ENCODE measurements around the gene PRR29. TPM values are rescaled to one million over a fixed set of nuclear protein-coding genes. Genes with fewer than 3 reads are reported as not detected.
"Not testable (repeated sequence)": the region's sequence is repeated elsewhere in the genome, so short reads cannot be mapped to it uniquely, and the experiment has no call there.

The PRR29 gene
- polyA plus RNA-seq, 2 donors: 0.07 to 0.22 TPM

DNA sequence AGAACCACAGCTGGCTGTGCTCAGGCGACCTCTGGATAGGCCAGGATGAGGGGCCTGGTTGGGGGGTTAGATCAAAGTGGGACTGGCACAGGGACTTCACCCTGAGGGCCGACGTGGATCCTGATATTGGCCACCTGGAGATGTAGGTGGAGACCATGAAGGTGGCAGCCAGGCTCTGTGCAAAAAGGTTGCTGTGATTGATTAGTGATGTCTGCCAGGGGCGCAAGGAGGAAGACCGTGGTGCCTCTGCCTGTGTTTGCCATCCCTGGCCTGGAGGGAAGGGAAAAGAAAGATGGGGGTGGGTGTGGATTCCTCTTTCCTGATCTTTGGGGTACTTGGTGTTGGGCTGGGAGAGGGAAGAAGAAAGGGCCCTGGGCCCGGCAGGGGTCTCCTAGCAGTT, 24.9 kb upstream of the PRR29 start:
- Histone ChIP-seq H3K27ac (ENCODE audit: low read depth in 2 of 2, low read length in 1 of 2) (no peak overlapping the region), H3K27me3 (ENCODE audit: control insufficient read depth in 1 of 2, insufficient read depth in 2 of 2, low read length in 2 of 2) (no peaks in the 10 kb centered on the region), H3K4me1 (ENCODE audit: control insufficient read depth in 2 of 2, insufficient read depth in 2 of 2, low read length in 1 of 2) (peaks cover 0 to 8% of the 10 kb centered on the region in 2 donors), H3K36me3 (ENCODE audit: control insufficient read depth in 2 of 2, insufficient read depth in 2 of 2, low read length in 1 of 2) (no peaks in the 10 kb centered on the region), H3K9me3 (ENCODE audit: control insufficient read depth in 2 of 2, insufficient read depth in 1 of 2, low read depth in 1 of 2, low read length in 1 of 2) (no peaks in the 10 kb centered on the region), H3K4me3 (ENCODE audit: low read depth in 1 of 2, low read length in 2 of 2) (no peak overlapping the region)
- 88 to 90% methylated on average over 6 of the region's 6 CpGs for WGBS, 2 donors

DNA sequence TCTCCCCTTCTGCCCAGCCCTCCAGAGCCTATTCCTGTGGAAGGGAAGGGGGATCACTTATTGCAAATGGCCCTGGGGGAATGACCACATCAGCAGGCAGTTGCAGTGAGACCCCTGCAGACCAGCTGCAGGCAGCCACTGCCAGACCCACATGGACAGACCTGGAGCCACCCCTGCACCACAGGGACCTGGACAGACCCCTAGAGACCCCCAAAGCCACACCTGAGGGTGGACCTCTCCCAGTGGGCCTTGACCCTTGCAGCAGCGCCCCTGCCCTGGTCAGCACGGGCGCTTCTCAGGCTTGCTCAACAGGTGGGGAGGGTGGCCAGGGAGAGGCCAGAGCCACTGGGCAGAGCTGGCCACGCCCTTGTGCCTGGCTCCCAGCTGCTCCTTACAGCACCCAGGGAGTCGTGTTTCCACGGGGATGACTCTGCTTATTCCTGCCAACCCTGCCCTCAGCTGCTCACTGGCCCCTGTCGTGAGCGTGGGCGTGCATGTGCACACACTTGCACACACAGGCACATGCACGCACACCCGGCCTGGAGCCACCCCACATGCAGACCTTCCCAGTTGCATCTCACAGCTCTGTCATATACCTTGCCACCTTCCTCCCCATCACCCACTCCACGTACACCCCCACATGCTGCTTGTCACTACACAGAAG, 24.1 kb upstream of the PRR29 start:
- no peaks in the 10 kb centered on the region for H3K27me3 ChIP-seq (ENCODE audit: control insufficient read depth in 1 of 2, insufficient read depth in 2 of 2, low read length in 2 of 2)
- no peaks in the 10 kb centered on the region for H3K9me3 ChIP-seq (ENCODE audit: control insufficient read depth in 2 of 2, insufficient read depth in 1 of 2, low read depth in 1 of 2, low read length in 1 of 2)
- H3K27ac ChIP-seq (ENCODE audit: low read depth in 2 of 2, low read length in 1 of 2): no peak overlapping the region
- H3K4me3 ChIP-seq (ENCODE audit: low read depth in 1 of 2, low read length in 2 of 2): no peak overlapping the region
- H3K36me3 ChIP-seq (ENCODE audit: control insufficient read depth in 2 of 2, insufficient read depth in 2 of 2, low read length in 1 of 2): no peaks in the 10 kb centered on the region
- H3K4me1 ChIP-seq (ENCODE audit: control insufficient read depth in 2 of 2, insufficient read depth in 2 of 2, low read length in 1 of 2): peaks cover 0 to 8% of the 10 kb centered on the region in 2 donors
- WGBS, 2 donors: 50 to 55% methylated on average over 12 of the region's 12 CpGs

DNA sequence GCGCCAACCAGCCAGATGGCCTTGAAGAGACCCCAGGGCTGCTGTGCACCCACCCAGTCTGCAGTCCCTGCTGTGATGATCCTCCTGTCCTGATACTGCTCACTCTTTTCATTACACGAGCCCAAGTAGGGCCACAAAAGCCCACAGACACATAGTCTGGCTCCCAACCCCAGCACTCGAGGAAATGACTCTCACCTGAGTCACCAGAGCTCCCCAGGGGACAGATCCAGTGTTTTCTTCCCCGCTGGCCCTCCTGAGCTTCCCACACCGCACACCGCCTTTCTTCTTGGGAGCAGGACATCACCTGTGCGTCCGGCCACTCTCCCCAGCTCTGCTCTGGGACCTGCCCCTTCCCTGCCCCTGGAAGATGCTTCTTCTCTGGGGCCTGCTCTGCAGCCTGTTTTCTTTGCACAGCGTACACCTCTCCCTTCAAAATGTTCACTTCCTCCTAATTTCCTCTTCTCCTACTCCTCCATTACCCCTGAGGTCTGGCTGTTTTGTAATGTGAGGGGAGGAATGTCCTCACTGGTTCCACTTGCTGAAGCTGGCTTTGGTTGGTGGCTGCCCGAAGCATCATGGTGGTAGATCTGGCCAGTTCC, 23.5 kb upstream of the PRR29 start:
- Histone ChIP-seq H3K4me3 (ENCODE audit: low read depth in 1 of 2, low read length in 2 of 2) (no peak overlapping the region), H3K27me3 (ENCODE audit: control insufficient read depth in 1 of 2, insufficient read depth in 2 of 2, low read length in 2 of 2) (no peaks in the 10 kb centered on the region), H3K36me3 (ENCODE audit: control insufficient read depth in 2 of 2, insufficient read depth in 2 of 2, low read length in 1 of 2) (no peaks in the 10 kb centered on the region), H3K4me1 (ENCODE audit: control insufficient read depth in 2 of 2, insufficient read depth in 2 of 2, low read length in 1 of 2) (peaks cover 0 to 8% of the 10 kb centered on the region in 2 donors), H3K27ac (ENCODE audit: low read depth in 2 of 2, low read length in 1 of 2) (no peak overlapping the region), H3K9me3 (ENCODE audit: control insufficient read depth in 2 of 2, insufficient read depth in 1 of 2, low read depth in 1 of 2, low read length in 1 of 2) (no peaks in the 10 kb centered on the region)
- 59 to 64% methylated on average over 10 of the region's 10 CpGs for WGBS, 2 donors

DNA sequence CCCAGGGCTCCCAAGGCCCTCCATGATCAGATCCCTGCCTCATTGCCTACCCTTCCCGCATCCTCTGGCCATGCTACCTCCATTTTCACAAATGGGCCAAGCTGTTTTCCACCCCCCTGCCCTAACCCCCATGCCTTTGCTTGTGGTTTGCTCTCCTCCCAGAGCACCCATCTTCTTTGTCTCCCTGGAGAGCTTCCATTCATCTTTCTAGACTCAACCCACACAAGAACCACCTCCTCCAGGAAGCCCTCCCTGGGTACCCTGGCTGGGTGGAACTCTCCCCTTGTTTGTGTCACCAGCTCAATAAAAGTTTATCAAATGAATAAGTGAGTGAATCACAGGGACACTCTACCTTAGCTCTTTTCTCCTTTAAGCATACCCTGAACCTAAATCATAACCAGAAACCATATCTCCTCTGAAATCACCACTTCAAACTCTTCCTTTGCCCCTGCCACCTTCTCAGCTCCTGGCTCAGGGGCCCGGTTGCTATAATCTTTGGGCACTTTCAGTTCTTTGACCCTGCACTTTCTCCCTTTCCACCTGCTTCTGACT, 22.5 kb upstream of the PRR29 start:
- WGBS, 2 donors: 83 to 86% methylated on average over 2 of the region's 2 CpGs
- Histone ChIP-seq H3K9me3 (ENCODE audit: control insufficient read depth in 2 of 2, insufficient read depth in 1 of 2, low read depth in 1 of 2, low read length in 1 of 2) (no peaks in the 10 kb centered on the region), H3K4me1 (ENCODE audit: control insufficient read depth in 2 of 2, insufficient read depth in 2 of 2, low read length in 1 of 2) (peaks cover 0 to 8% of the 10 kb centered on the region in 2 donors), H3K27ac (ENCODE audit: low read depth in 2 of 2, low read length in 1 of 2) (no peak overlapping the region), H3K4me3 (ENCODE audit: low read depth in 1 of 2, low read length in 2 of 2) (no peak overlapping the region), H3K36me3 (ENCODE audit: control insufficient read depth in 2 of 2, insufficient read depth in 2 of 2, low read length in 1 of 2) (no peaks in the 10 kb centered on the region), H3K27me3 (ENCODE audit: control insufficient read depth in 1 of 2, insufficient read depth in 2 of 2, low read length in 2 of 2) (no peaks in the 10 kb centered on the region)

DNA sequence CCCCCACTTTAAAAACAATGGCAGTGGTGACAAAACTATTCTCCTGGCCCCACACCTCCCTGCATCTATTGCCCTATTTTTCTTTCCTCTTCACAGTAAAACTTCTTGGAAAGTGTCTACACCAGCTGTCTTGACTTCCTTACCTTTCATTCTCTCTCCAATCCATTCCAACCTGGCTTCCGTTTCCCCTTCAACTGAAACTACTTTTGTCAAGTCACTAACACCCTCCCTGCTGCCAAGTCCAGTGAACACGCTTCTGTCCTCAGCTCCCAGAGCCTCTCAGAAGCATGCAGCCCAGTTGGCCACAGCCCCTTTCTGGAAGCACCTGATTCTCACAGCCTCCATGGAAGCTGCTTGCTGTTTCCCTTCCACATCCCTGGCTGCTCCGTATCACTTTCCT, 21.4 kb upstream of the PRR29 start:
- WGBS, 2 donors: 71 to 72% methylated on average over 3 of the region's 3 CpGs
- Histone ChIP-seq H3K36me3 (ENCODE audit: control insufficient read depth in 2 of 2, insufficient read depth in 2 of 2, low read length in 1 of 2) (no peaks in the 10 kb centered on the region), H3K4me3 (ENCODE audit: low read depth in 1 of 2, low read length in 2 of 2) (no peak overlapping the region), H3K9me3 (ENCODE audit: control insufficient read depth in 2 of 2, insufficient read depth in 1 of 2, low read depth in 1 of 2, low read length in 1 of 2) (no peaks in the 10 kb centered on the region), H3K4me1 (ENCODE audit: control insufficient read depth in 2 of 2, insufficient read depth in 2 of 2, low read length in 1 of 2) (peaks cover 0 to 8% of the 10 kb centered on the region in 2 donors), H3K27me3 (ENCODE audit: control insufficient read depth in 1 of 2, insufficient read depth in 2 of 2, low read length in 2 of 2) (no peaks in the 10 kb centered on the region), H3K27ac (ENCODE audit: low read depth in 2 of 2, low read length in 1 of 2) (no peak overlapping the region)

DNA sequence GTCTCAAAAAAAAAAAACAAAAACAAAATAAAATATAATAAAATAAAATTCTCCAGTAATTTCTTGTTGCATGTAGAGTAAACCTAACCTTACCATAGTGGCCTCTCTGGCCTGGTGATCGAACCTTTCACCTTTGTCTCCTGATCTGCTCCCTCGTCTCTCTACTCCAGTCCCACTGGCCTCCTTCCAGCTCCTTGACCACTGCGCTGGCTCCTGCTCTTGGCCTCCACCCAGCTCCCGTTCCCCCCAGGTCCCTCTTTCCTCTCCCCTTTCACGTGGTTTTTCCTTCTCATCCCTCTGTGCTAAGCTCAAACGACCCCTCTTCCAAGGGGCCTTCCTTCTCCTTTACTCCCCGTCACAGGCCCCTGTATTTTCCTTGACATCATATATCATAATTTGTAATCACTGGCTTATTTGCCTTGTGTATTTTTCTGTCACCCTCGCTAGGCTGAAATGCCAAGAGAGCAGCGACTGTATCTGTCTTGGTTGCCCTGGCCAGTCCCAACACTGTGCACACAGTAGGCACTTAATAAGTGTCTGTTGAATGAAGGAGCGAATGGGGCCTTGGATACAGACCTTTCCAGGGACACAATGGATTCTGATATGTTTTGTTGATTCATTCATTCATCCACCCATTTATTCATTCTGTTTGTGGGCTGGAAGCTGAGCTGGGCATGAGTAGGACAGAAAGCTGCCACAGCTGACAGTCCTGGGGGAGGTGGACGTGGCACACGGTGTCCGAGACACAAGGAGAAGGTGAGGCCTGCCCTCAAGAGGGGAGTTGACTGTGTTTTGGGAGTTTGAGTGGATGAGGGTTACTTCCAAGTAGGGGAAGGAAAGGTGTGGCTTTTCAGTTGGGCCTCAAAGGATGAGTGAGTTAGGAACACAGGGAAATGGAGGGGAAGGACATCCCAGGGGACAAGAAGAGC, 19.6 kb upstream of the PRR29 start:
- H3K9me3 ChIP-seq (ENCODE audit: control insufficient read depth in 2 of 2, insufficient read depth in 1 of 2, low read depth in 1 of 2, low read length in 1 of 2): no peaks in the 10 kb centered on the region
- H3K27ac ChIP-seq (ENCODE audit: low read depth in 2 of 2, low read length in 1 of 2): no peak overlapping the region
- no peaks in the 10 kb centered on the region for H3K27me3 ChIP-seq (ENCODE audit: control insufficient read depth in 1 of 2, insufficient read depth in 2 of 2, low read length in 2 of 2)
- H3K36me3 ChIP-seq (ENCODE audit: control insufficient read depth in 2 of 2, insufficient read depth in 2 of 2, low read length in 1 of 2): no peaks in the 10 kb centered on the region
- no peak overlapping the region for H3K4me3 ChIP-seq (ENCODE audit: low read depth in 1 of 2, low read length in 2 of 2)
- H3K4me1 ChIP-seq (ENCODE audit: control insufficient read depth in 2 of 2, insufficient read depth in 2 of 2, low read length in 1 of 2): peaks cover 0 to 8% of the 10 kb centered on the region in 2 donors
- WGBS, 2 donors: 79 to 81% methylated on average over 13 of the region's 13 CpGs

DNA sequence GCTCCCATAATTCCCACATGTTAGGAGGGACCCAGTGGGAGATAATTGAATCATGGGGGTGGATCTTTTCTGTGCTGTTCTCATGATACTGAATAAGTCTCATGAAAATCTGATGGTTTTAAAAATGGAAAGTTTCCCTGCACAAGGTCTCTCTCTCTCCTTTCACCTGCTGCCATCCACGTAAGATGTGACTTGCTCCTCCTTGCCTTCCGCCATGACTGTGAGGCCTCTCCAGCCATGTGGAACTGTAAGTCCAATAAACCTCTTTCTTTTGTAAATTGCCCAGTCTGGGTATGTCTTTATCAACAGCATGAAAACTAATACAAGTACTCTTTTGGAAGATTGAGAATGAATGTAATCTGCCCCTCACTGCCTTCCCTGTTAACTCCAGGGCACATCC, 15.5 kb upstream of the PRR29 start:
- H3K27me3 ChIP-seq (ENCODE audit: control insufficient read depth in 1 of 2, insufficient read depth in 2 of 2, low read length in 2 of 2); H3K4me1 ChIP-seq (ENCODE audit: control insufficient read depth in 2 of 2, insufficient read depth in 2 of 2, low read length in 1 of 2); H3K4me3 ChIP-seq (ENCODE audit: low read depth in 1 of 2, low read length in 2 of 2); H3K27ac ChIP-seq (ENCODE audit: low read depth in 2 of 2, low read length in 1 of 2); H3K36me3 ChIP-seq (ENCODE audit: control insufficient read depth in 2 of 2, insufficient read depth in 2 of 2, low read length in 1 of 2); H3K9me3 ChIP-seq (ENCODE audit: control insufficient read depth in 2 of 2, insufficient read depth in 1 of 2, low read depth in 1 of 2, low read length in 1 of 2): not testable (repeated sequence)
- WGBS, 2 donors: 96 to 97% methylated on average over 2 of the region's 2 CpGs

DNA sequence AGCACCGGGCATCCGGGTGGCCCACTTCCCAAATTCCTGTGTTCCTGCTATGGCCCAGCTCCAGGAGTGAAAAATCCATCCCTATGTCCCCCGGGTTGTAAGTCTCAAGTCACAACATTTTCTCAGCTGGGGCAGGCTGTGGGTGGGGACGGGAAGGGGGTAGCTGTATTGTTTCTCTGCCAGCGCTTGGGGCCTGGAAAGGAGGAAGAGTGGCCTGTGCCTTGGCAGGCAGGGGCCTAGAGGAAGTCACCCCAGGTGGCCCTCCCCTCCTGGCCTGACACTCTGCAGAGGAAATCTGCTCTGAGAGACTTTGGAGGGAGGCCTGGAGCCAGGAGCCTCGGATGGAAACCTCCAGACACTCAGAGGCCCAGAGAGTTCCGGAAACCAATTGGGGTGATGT, 14.8 kb upstream of the PRR29 start:
- 65 to 74% methylated on average over 7 of the region's 7 CpGs for WGBS, 2 donors
- no peaks in the 10 kb centered on the region for H3K36me3 ChIP-seq (ENCODE audit: control insufficient read depth in 2 of 2, insufficient read depth in 2 of 2, low read length in 1 of 2)
- H3K9me3 ChIP-seq (ENCODE audit: control insufficient read depth in 2 of 2, insufficient read depth in 1 of 2, low read depth in 1 of 2, low read length in 1 of 2): no peaks in the 10 kb centered on the region
- no peak overlapping the region for H3K27ac ChIP-seq (ENCODE audit: low read depth in 2 of 2, low read length in 1 of 2)
- H3K4me3 ChIP-seq (ENCODE audit: low read depth in 1 of 2, low read length in 2 of 2): no peak overlapping the region
- peaks cover 0 to 8% of the 10 kb centered on the region in 2 donors for H3K4me1 ChIP-seq (ENCODE audit: control insufficient read depth in 2 of 2, insufficient read depth in 2 of 2, low read length in 1 of 2)
- H3K27me3 ChIP-seq (ENCODE audit: control insufficient read depth in 1 of 2, insufficient read depth in 2 of 2, low read length in 2 of 2): no peaks in the 10 kb centered on the region

DNA sequence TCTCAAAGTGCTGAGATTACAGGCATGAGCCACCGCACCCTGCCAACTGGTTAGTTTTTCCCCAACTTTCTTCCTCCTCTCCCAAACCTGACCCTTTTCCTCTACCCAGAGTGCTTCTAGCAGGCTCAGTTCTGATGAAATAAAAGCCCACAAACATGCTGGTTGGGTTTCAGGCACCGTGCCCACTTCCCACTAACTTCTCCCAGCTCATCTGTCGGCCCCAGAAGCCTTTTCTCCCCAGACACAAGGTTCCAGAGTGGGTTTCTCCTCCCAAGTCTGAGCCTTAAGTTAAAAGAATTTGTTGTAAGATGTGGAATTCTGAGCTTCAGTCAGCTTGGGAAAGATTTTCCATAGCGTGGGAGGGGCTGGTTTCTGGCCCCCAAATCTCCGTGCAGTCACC, 13.9 kb upstream of the PRR29 start:
- Histone ChIP-seq H3K9me3 (ENCODE audit: control insufficient read depth in 2 of 2, insufficient read depth in 1 of 2, low read depth in 1 of 2, low read length in 1 of 2) (no peaks in the 10 kb centered on the region), H3K4me1 (ENCODE audit: control insufficient read depth in 2 of 2, insufficient read depth in 2 of 2, low read length in 1 of 2) (peaks cover 3 to 8% of the 10 kb centered on the region in 2 donors), H3K4me3 (ENCODE audit: low read depth in 1 of 2, low read length in 2 of 2) (no peak overlapping the region), H3K27me3 (ENCODE audit: control insufficient read depth in 1 of 2, insufficient read depth in 2 of 2, low read length in 2 of 2) (no peaks in the 10 kb centered on the region), H3K36me3 (ENCODE audit: control insufficient read depth in 2 of 2, insufficient read depth in 2 of 2, low read length in 1 of 2) (no peaks in the 10 kb centered on the region), H3K27ac (ENCODE audit: low read depth in 2 of 2, low read length in 1 of 2) (peak overlapping the region in 1 of 2 donors; percentile 16)
- WGBS, 2 donors: 73 to 78% methylated on average over 5 of the region's 5 CpGs

Data from esophagus (tissue), 2 donors.